Common myeloid progenitor, CD34-positive (primary cell): ENCODE measurements around the gene HSPA8.
"Not testable (repeated sequence)": the region's sequence is repeated elsewhere in the genome, so short reads cannot be mapped to it uniquely, and the experiment has no call there.

Source experiments
- CTCF ChIA-PET: fragments of 350-600 bp; sonication (Branson Sonifier 250); formaldehyde crosslinking; loops from one replicate; lab custom pipeline; 2021; ENCODE audit warnings: antibody characterized with exemption; lab: Charles Lee
- POLR2A ChIA-PET: fragments of 350-600 bp; sonication (Branson Sonifier 250); formaldehyde crosslinking; loops from one replicate; lab custom pipeline; 2021; ENCODE audit warnings: antibody characterized with exemption; lab: Charles Lee
- DNase-seq, 3 donors: peaks; one replicate each; pipeline versions ENCODE4 v3.0.0 to v3.0.0-alpha.2; 2013
- H3K27ac ChIP-seq, 2 experiments: 1 replicate in 1 of 2; 2 replicates in 1 of 2; pipeline ENCODE4 v1.7.0; 2013; ENCODE audit warnings: inconsistent platforms in 2 of 2, low read length in 2 of 2, mild to moderate bottlenecking in 2 of 2, low read depth in 1 of 2, moderate library complexity in 1 of 2; ENCODE audit not compliant: severe bottlenecking in 2 of 2, insufficient read depth in 1 of 2, poor library complexity in 1 of 2
- H3K27me3 ChIP-seq, 5 experiments: replicated peaks in 2 of 5; 1 replicate in 3 of 5; 2 replicates in 2 of 5; pipeline versions ENCODE4 v1.6.1 to v1.7.0; 2013; ENCODE audit warnings: low read length in 4 of 5, mild to moderate bottlenecking in 2 of 5, moderate library complexity in 2 of 5, inconsistent platforms in 1 of 5; ENCODE audit not compliant: insufficient read depth in 5 of 5, control insufficient read depth in 4 of 5
- H3K36me3 ChIP-seq, 4 experiments: 1 replicate in 2 of 4; 2 replicates in 2 of 4; pipeline versions ENCODE4 v1.6.1 to v1.7.0; 2013; ENCODE audit warnings: low read length in 3 of 4, control low read depth in 1 of 4, mild to moderate bottlenecking in 1 of 4; ENCODE audit not compliant: control insufficient read depth in 4 of 4, insufficient read depth in 4 of 4
- H3K4me1 ChIP-seq, 4 experiments: 1 replicate in 3 of 4; 2 replicates in 1 of 4; pipeline versions ENCODE4 v1.6.1 to v1.7.1; 2013; ENCODE audit warnings: low read length in 3 of 4, mild to moderate bottlenecking in 3 of 4, control low read depth in 1 of 4, inconsistent platforms in 1 of 4, moderate library complexity in 1 of 4; ENCODE audit not compliant: control insufficient read depth in 4 of 4, insufficient read depth in 4 of 4; ENCODE audit errors: control extremely low read depth in 1 of 4
- H3K4me3 ChIP-seq, 7 experiments: 1 replicate in 4 of 7; 2 replicates in 3 of 7; pipeline versions ENCODE4 v1.5.1 to v1.7.0; 2013; ENCODE audit warnings: mild to moderate bottlenecking in 7 of 7, low read length in 6 of 7, moderate library complexity in 6 of 7, inconsistent platforms in 2 of 7, low read depth in 2 of 7, control low read depth in 1 of 7; ENCODE audit not compliant: insufficient read depth in 4 of 7, control insufficient read depth in 1 of 7; ENCODE audit errors: extremely low read depth in 1 of 7
- H3K9me3 ChIP-seq, 5 experiments: 1 replicate in 4 of 5; 2 replicates in 1 of 5; pipeline versions ENCODE4 v1.6.1 to v1.7.1; 2013; ENCODE audit warnings: low read length in 4 of 5, mild to moderate bottlenecking in 2 of 5, inconsistent platforms in 1 of 5, low read depth in 1 of 5, moderate library complexity in 1 of 5; ENCODE audit not compliant: control insufficient read depth in 4 of 5, insufficient read depth in 2 of 5; ENCODE audit errors: control extremely low read depth in 1 of 5
- WGBS: methylation state at CpG from one replicate; pipeline ENCODE4 v1.1.5; 2013; ENCODE audit not compliant: insufficient coverage; 5-methylcytosine and 5-hydroxymethylcytosine counted together

HSPA8 gene

GRCh38 chr11:123062892-123063825 lies 1.2 kb upstream of the HSPA8 start:
- Histone ChIP-seq H3K4me1 (peaks cover 22 to 57% (median 34%) of the 10 kb centered on the region in 4 experiments), H3K9me3 (no peaks in the 10 kb centered on the region), H3K4me3 (peak overlapping the region; percentile 82 to 98 (median 90)), H3K27me3 (no peaks in the 10 kb centered on the region), H3K27ac (peak overlapping the region; percentile 99 to 100), H3K36me3 (peaks cover 9 to 34% (median 25%) of the 10 kb centered on the region in 4 experiments)
- CTCF ChIA-PET: interaction anchor here (0.7 to 2.2 kb wide), 3 partner anchors 10 to 41 kb away, joined by 4 to 8 read pairs (median 5); no protein-coding TSS in a partner anchor
- POLR2A ChIA-PET: interaction anchor here (0.6 kb wide), 1 partner anchor 59 kb away, joined by 3 read pairs; no protein-coding TSS in a partner anchor
- 3% methylated on average over 29 of the region's 37 CpGs for WGBS
- peak; percentile 64 to 69 (median 64) for DNase-seq

DNA sequence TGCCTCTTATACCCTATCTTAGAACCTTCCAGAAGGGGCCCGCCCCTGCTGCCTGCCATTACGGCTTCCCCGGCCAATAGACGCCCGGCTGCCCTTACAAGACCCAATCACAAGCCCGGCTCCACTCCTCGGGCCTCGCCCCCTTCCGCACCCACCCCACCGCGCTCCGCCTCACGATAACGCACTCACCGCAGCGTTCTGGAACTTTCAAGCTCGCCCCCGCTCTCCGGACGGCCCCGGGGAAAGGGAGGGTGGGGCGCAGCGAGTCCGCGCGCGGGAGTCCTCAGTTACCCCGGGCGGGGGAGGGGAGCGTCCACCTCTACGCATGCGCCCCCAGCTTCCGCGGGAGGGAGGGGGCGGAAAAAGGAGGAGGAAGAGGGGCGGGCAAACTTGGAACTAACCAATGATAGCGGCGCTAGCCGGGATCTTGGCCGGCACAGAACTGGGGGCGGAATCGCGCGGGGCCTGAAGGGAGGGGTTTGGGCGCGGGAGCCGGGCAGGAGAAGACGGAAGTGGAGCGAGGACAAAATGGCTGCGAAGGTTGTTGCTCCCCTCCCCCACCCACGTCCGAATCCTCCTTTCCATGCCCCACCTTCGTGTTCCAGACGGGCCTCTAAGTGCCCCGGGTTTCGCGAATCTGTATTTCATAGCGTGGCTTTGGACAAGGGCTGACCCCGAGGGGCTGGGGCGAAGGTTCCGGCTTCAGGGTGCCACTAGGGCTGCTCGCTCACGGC lies 389 bp upstream of the HSPA8 start:
- CTCF ChIA-PET: interaction anchor here (0.8 to 2.2 kb wide), 4 partner anchors 9 to 150 kb away, joined by 3 to 8 read pairs (median 3); no protein-coding TSS in a partner anchor
- Histone ChIP-seq H3K36me3 (peaks cover 9 to 42% (median 29%) of the 10 kb centered on the region in 4 experiments), H3K4me1 (peaks cover 22 to 58% (median 40%) of the 10 kb centered on the region in 4 experiments), H3K27me3 (no peaks in the 10 kb centered on the region), H3K27ac (peak overlapping the region; percentile 99 to 100), H3K4me3 (peak overlapping the region; percentile 85 to 99 (median 96)), H3K9me3 (no peaks in the 10 kb centered on the region)
- POLR2A ChIA-PET: interaction anchor here (0.6 kb wide), 1 partner anchor 60 kb away, joined by 3 read pairs; no protein-coding TSS in a partner anchor
- WGBS: 0% methylated on average over 46 of the region's 63 CpGs
- DNase-seq: peak; percentile 99 to 100 (median 100)

- WGBS: 2% methylated on average over 8 of the region's 8 CpGs
- H3K27ac ChIP-seq: peak overlapping the region; percentile 61 to 92
- H3K9me3 ChIP-seq: no peaks in the 10 kb centered on the region
- H3K4me3 ChIP-seq: peak overlapping the region; percentile 85 to 99 (median 96)
- H3K4me1 ChIP-seq: peaks cover 22 to 58% (median 40%) of the 10 kb centered on the region in 4 experiments
- H3K27me3 ChIP-seq: no peaks in the 10 kb centered on the region
- ChIA-PET CTCF (interaction anchor here (0.7 to 1.5 kb wide), 6 partner anchors 14 to 304 kb away, joined by 3 to 4 read pairs (median 3); no protein-coding TSS in a partner anchor), POLR2A (no interaction called here)
- H3K36me3 ChIP-seq: peaks cover 17 to 61% (median 48%) of the 10 kb centered on the region in 4 experiments
- no peak for DNase-seq
Observed at GRCh38 chr11:123060277-123061000, 1.5 kb downstream of the HSPA8 start.

GRCh38 chr11:123059041-123059920 lies 2.7 kb downstream of the HSPA8 start:
- not testable (repeated sequence) for DNase-seq

GRCh38 chr11:123057661-123058305 lies 4.2 kb downstream of the HSPA8 start:
- H3K36me3 ChIP-seq: peaks cover 23 to 74% (median 59%) of the 10 kb centered on the region in 4 experiments
- H3K4me1 ChIP-seq: peaks cover 12 to 37% (median 28%) of the 10 kb centered on the region in 4 experiments
- no peak overlapping the region for H3K27ac ChIP-seq
- H3K27me3 ChIP-seq: no peaks in the 10 kb centered on the region
- ChIA-PET CTCF (interaction anchor here (1.0 to 7.4 kb wide), 15 partner anchors 12 to 400 kb away, joined by 3 to 52 read pairs (median 3); no protein-coding TSS in a partner anchor), POLR2A (no interaction called here)
- 85% methylated on average over 2 of the region's 5 CpGs for WGBS
- no peak for DNase-seq
- H3K4me3 ChIP-seq: peak overlapping the region in 1 of 7 experiments; percentile 98
- no peaks in the 10 kb centered on the region for H3K9me3 ChIP-seq

More at GRCh38 chr11:123059041-123059920, 2.7 kb downstream of the HSPA8 start:
- POLR2A ChIA-PET, H3K9me3 ChIP-seq, H3K27me3 ChIP-seq: not testable (repeated sequence)
- peak overlapping the region in 1 of 2 experiments; percentile 68 for H3K27ac ChIP-seq
- H3K4me1 ChIP-seq: peaks cover 21 to 51% (median 34%) of the 10 kb centered on the region in 4 experiments
- WGBS: 75% methylated on average over 16 of the region's 18 CpGs
- peaks cover 17 to 65% (median 53%) of the 10 kb centered on the region in 4 experiments for H3K36me3 ChIP-seq
- H3K4me3 ChIP-seq: peak overlapping the region in 5 of 7 experiments; percentile 90 to 98 (median 96)
- CTCF ChIA-PET: interaction anchor here (1.0 to 7.4 kb wide), 7 partner anchors 13 to 402 kb away, joined by 3 to 52 read pairs (median 3); no protein-coding TSS in a partner anchor
